HG03139 (cell line): Measurements from ENCODE around the gene NDST3.
"Not testable (repeated sequence)": the region's sequence is repeated elsewhere in the genome, so short reads cannot be mapped to it uniquely, and the experiment has no call there.

Experiments
- ATAC-seq: cut with Tn5 transposase; IDR thresholded peaks from one replicate; pipeline ENCODE4 v1.9.1; 2021; ENCODE audit not compliant: unreplicated experiment

Gene NDST3

DNA sequence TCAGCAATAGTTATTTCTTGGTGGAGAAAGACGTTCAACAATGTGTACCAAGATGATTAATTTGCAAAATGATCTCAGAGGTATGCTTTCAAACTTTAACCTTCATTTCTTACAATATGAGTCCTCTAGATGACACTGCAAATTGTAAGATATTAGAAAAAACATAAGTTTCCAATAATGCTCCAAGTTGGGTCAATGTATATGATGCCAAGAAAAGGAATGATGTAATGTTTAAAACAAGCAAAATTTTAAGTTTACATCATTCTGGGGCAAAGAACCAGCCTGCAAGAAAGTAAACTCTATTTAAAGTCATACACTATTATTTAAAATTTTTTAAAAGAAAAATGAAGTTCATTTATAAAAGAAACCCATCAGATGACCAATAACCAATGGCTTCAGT lies 262.4 kb downstream of the NDST3 start:
- ATAC-seq = no peak

DNA sequence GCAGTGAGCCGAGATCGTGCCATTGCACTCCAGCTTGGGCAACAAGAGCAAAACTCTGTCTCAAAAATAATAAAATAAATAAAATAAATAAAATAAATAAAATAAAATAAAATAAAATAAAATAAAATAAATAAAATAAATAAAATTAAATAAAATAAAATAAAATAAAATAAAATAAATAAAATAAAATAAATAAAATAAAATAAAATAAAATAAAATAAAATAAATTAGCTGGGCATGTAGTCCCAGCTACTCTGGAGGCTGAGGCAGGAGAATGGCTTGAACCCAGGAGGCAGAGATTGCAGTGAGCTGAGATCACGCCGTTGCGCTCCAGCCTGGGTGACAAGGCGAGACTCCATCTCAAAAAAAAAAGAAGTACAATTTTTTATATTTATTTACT lies 265.3 kb downstream of the NDST3 start:
- not testable (repeated sequence) for ATAC-seq

DNA sequence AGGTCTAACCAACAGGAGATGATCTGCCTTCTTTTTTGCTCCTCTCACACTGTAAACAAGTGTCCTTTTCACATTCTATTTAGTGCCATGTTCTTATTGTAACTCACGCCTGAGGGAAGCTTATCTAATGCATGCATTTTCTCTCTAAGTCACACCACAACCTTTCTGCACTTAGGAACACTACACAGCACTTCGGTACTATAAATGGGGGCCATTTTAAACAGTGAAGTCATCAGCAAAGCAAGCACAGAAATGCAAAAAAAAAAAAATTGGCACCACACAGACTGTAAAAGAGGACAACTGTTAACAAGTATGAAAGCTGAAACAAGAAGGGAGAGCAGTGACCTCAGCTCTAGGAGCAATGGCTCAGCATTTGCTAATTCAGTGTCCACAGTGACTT lies 273.4 kb downstream of the NDST3 start:
- no peak for ATAC-seq
